ENCODE data around the gene CUL2.

DNA sequence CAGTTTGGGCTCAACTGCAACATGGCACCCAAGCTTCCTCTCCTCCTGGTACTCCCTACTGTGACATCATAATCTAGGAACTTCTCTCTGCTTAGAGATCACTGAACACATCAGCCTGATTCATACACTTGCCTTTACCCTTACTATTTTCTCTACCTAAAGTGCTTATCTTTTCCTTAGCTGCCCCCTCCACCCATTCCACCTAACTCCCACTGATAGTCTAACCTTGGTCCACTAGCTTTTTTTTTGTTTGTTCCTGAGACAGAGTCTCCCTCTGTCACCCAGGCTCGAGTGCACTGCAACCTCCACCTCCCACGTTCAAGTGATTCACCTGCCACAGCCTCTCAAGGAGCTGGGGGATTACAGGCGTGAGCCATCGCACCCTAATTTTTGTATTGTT is 15.9 kb downstream of the CUL2 start:
- TF ChIP-seq, protein P1, sequence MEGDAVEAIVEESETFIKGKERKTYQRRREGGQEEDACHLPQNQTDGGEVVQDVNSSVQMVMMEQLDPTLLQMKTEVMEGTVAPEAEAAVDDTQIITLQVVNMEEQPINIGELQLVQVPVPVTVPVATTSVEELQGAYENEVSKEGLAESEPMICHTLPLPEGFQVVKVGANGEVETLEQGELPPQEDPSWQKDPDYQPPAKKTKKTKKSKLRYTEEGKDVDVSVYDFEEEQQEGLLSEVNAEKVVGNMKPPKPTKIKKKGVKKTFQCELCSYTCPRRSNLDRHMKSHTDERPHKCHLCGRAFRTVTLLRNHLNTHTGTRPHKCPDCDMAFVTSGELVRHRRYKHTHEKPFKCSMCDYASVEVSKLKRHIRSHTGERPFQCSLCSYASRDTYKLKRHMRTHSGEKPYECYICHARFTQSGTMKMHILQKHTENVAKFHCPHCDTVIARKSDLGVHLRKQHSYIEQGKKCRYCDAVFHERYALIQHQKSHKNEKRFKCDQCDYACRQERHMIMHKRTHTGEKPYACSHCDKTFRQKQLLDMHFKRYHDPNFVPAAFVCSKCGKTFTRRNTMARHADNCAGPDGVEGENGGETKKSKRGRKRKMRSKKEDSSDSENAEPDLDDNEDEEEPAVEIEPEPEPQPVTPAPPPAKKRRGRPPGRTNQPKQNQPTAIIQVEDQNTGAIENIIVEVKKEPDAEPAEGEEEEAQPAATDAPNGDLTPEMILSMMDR (IDR thresholded peaks at IDR 0.05): no peak
- TF ChIP-seq, protein P2, sequence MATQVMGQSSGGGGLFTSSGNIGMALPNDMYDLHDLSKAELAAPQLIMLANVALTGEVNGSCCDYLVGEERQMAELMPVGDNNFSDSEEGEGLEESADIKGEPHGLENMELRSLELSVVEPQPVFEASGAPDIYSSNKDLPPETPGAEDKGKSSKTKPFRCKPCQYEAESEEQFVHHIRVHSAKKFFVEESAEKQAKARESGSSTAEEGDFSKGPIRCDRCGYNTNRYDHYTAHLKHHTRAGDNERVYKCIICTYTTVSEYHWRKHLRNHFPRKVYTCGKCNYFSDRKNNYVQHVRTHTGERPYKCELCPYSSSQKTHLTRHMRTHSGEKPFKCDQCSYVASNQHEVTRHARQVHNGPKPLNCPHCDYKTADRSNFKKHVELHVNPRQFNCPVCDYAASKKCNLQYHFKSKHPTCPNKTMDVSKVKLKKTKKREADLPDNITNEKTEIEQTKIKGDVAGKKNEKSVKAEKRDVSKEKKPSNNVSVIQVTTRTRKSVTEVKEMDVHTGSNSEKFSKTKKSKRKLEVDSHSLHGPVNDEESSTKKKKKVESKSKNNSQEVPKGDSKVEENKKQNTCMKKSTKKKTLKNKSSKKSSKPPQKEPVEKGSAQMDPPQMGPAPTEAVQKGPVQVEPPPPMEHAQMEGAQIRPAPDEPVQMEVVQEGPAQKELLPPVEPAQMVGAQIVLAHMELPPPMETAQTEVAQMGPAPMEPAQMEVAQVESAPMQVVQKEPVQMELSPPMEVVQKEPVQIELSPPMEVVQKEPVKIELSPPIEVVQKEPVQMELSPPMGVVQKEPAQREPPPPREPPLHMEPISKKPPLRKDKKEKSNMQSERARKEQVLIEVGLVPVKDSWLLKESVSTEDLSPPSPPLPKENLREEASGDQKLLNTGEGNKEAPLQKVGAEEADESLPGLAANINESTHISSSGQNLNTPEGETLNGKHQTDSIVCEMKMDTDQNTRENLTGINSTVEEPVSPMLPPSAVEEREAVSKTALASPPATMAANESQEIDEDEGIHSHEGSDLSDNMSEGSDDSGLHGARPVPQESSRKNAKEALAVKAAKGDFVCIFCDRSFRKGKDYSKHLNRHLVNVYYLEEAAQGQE (IDR thresholded peaks at IDR 0.05; ENCODE audit: insufficient read depth in 1 of 2, low read depth in 2 of 2, low read length in 1 of 2): no peak
- TF ChIP-seq TCF7L2 (IDR thresholded peaks at IDR 0.05; ENCODE audit: low read depth, low read length) (no peak), SIN3A (IDR thresholded peaks at IDR 0.05; ENCODE audit: borderline replicate concordance, insufficient read depth, low read depth, low read length) (no peak)
